HuH-7.5 (cell line): ENCODE data around the gene IGIP.

ENCODE experiments used
- DNase-seq: peaks from one replicate; pipeline ENCODE4 v3.0.0; 2011; ENCODE audit warnings: low spot score

The IGIP gene

GRCh38 chr5:140165101-140165922, 39.6 kb downstream of the IGIP start:
- no peak for DNase-seq

- no peak for DNase-seq
These were observed 40.2 kb downstream of the IGIP start for GRCh38 chr5:140165923-140166270.

GRCh38 chr5:140166911-140167310, 41.2 kb downstream of the IGIP start:
- no peak for DNase-seq

GRCh38 chr5:140168371-140168770, 42.6 kb downstream of the IGIP start:
- no peak for DNase-seq

- DNase-seq, result no peak
These were observed 43.7 kb downstream of the IGIP start for GRCh38 chr5:140169410-140169809.

GRCh38 chr5:140172483-140172882, 46.7 kb downstream of the IGIP start:
- DNase-seq, result no peak

GRCh38 chr5:140174014-140174413, 48.3 kb downstream of the IGIP start:
- no peak for DNase-seq

- peak; percentile 83 for DNase-seq
These were observed 49.0 kb downstream of the IGIP start, which contains the start of gene CYSTM1 for GRCh38 chr5:140174465-140175366. TSS of gene CYSTM1 (plus strand) at chr5:140175188. CDS start at chr5:140194466, 19,278 bp downstream.

GRCh38 chr5:140175367-140176030, 49.8 kb downstream of the IGIP start:
- peak; percentile 58 for DNase-seq

GRCh38 chr5:140176031-140176387, 50.3 kb downstream of the IGIP start:
- no peak for DNase-seq

- no peak for DNase-seq
These were observed 52.3 kb downstream of the IGIP start for GRCh38 chr5:140178086-140178410.

GRCh38 chr5:140178482-140179116, 52.9 kb downstream of the IGIP start:
- no peak for DNase-seq
